Activated CD8-positive, alpha-beta memory T cell treated with anti-CD3 and anti-CD28 coated beads, Interleukin-2, amount 50 U/mL, for 24 hours (primary cell): ENCODE results near the gene SRGAP1.
"Not testable (repeated sequence)": the region's sequence is repeated elsewhere in the genome, so short reads cannot be mapped to it uniquely, and the experiment has no call there.

ENCODE experiments used
- DNase-seq: peaks from one replicate; pipeline ENCODE4 v3.0.0-alpha.2; 2020; ENCODE audit errors: extremely low read depth

SRGAP1 gene

GRCh38 chr12:64007853-64008252, 163.4 kb downstream of the SRGAP1 start:
- no peak for DNase-seq

- DNase-seq: no peak
These were observed 164.1 kb downstream of the SRGAP1 start for GRCh38 chr12:64008596-64008995.

- DNase-seq: no peak
These were observed 165.0 kb downstream of the SRGAP1 start for GRCh38 chr12:64009321-64010068.

- no peak for DNase-seq
These were observed 165.7 kb downstream of the SRGAP1 start for GRCh38 chr12:64010069-64010686.

- no peak for DNase-seq
These were observed 172.0 kb downstream of the SRGAP1 start for GRCh38 chr12:64016521-64016920.

GRCh38 chr12:64018116-64018515, 173.6 kb downstream of the SRGAP1 start:
- DNase-seq: not testable (repeated sequence)

- no peak for DNase-seq
These were observed 174.0 kb downstream of the SRGAP1 start for GRCh38 chr12:64018524-64018923.

- no peak for DNase-seq
These were observed 174.6 kb downstream of the SRGAP1 start for GRCh38 chr12:64019101-64019500.

- DNase-seq: no peak
These were observed 175.2 kb downstream of the SRGAP1 start for GRCh38 chr12:64019654-64020053.

GRCh38 chr12:64025174-64025958, 180.9 kb downstream of the SRGAP1 start:
- no peak for DNase-seq

- DNase-seq: no peak
These were observed 182.8 kb downstream of the SRGAP1 start for GRCh38 chr12:64027311-64027710.

GRCh38 chr12:64028541-64028940, 184.0 kb downstream of the SRGAP1 start:
- DNase-seq: no peak

GRCh38 chr12:64029013-64029857, 184.7 kb downstream of the SRGAP1 start:
- DNase-seq: no peak

- DNase-seq: no peak
These were observed 185.7 kb downstream of the SRGAP1 start for GRCh38 chr12:64030155-64030554.

GRCh38 chr12:64034056-64034455, 189.6 kb downstream of the SRGAP1 start:
- DNase-seq: not testable (repeated sequence)

- no peak for DNase-seq
These were observed 190.5 kb downstream of the SRGAP1 start for GRCh38 chr12:64034901-64035576.

- DNase-seq: no peak
These were observed 191.9 kb downstream of the SRGAP1 start for GRCh38 chr12:64036414-64036813.

GRCh38 chr12:64039281-64039871, 194.9 kb downstream of the SRGAP1 start:
- DNase-seq: no peak

GRCh38 chr12:64042911-64043310, 198.4 kb downstream of the SRGAP1 start:
- no peak for DNase-seq

- no peak for DNase-seq
These were observed 199.7 kb downstream of the SRGAP1 start for GRCh38 chr12:64044191-64044590.

- no peak for DNase-seq
These were observed 206.6 kb downstream of the SRGAP1 start for GRCh38 chr12:64051057-64051456.
